ENCODE data around the gene LPIN2. TPM values are rescaled to one million over a fixed set of nuclear protein-coding genes. Genes with fewer than 3 reads are reported as not detected.

The LPIN2 gene
- polyA plus RNA-seq, 4 donors, result 20.0 to 91.5 (median 62.4) TPM

GRCh38 chr18:2979129-2979528 is 33.8 kb downstream of the LPIN2 start:
- Histone ChIP-seq H3K27me3 (ENCODE audit: control insufficient read depth in 3 of 3, insufficient read depth in 3 of 3, low read length in 3 of 3) (no peaks in the 10 kb centered on the region), H3K27ac (ENCODE audit: low read depth in 1 of 3, low read length in 2 of 3) (peak overlapping the region in 2 of 3 donors; percentile 67 to 84), H3K9me3 (ENCODE audit: control insufficient read depth in 2 of 2, insufficient read depth in 1 of 2, low read depth in 1 of 2, low read length in 1 of 2) (no peaks in the 10 kb centered on the region), H3K4me3 (ENCODE audit: low read depth in 1 of 3, low read length in 3 of 3) (peak overlapping the region in 1 of 3 donors; percentile 21), H3K36me3 (ENCODE audit: control insufficient read depth in 3 of 3, insufficient read depth in 2 of 3, low read depth in 1 of 3, low read length in 3 of 3) (peaks cover 0 to 8% (median 0%) of the 10 kb centered on the region in 3 donors), H3K4me1 (ENCODE audit: control insufficient read depth in 3 of 3, insufficient read depth in 2 of 3, low read depth in 1 of 3, low read length in 2 of 3) (peaks cover 14 to 61% (median 22%) of the 10 kb centered on the region in 3 donors)
- WGBS, 3 donors, result 62 to 63% (median 63%) methylated on average over 3 of the region's 3 CpGs
- peak in 1 of 2 donors; percentile 8 for DNase-seq
- no peak for FAIRE-seq

GRCh38 chr18:2978661-2979106 is 34.3 kb downstream of the LPIN2 start:
- no peak for FAIRE-seq
- DNase-seq, result peak in 1 of 2 donors; percentile 6
- Histone ChIP-seq H3K27me3 (ENCODE audit: control insufficient read depth in 3 of 3, insufficient read depth in 3 of 3, low read length in 3 of 3) (no peaks in the 10 kb centered on the region), H3K4me3 (ENCODE audit: low read depth in 1 of 3, low read length in 3 of 3) (peak overlapping the region in 1 of 3 donors; percentile 21), H3K27ac (ENCODE audit: low read depth in 1 of 3, low read length in 2 of 3) (peak overlapping the region; percentile 5 to 84 (median 67)), H3K9me3 (ENCODE audit: control insufficient read depth in 2 of 2, insufficient read depth in 1 of 2, low read depth in 1 of 2, low read length in 1 of 2) (no peaks in the 10 kb centered on the region), H3K36me3 (ENCODE audit: control insufficient read depth in 3 of 3, insufficient read depth in 2 of 3, low read depth in 1 of 3, low read length in 3 of 3) (peaks cover 0 to 8% (median 0%) of the 10 kb centered on the region in 3 donors), H3K4me1 (ENCODE audit: control insufficient read depth in 3 of 3, insufficient read depth in 2 of 3, low read depth in 1 of 3, low read length in 2 of 3) (peaks cover 14 to 56% (median 22%) of the 10 kb centered on the region in 3 donors)
- 35 to 76% (median 61%) methylated on average over 3 of the region's 3 CpGs for WGBS, 3 donors

- Histone ChIP-seq H3K27ac (ENCODE audit: low read depth in 1 of 3, low read length in 2 of 3) (peak overlapping the region; percentile 5 to 67 (median 52)), H3K27me3 (ENCODE audit: control insufficient read depth in 3 of 3, insufficient read depth in 3 of 3, low read length in 3 of 3) (no peaks in the 10 kb centered on the region), H3K4me1 (ENCODE audit: control insufficient read depth in 3 of 3, insufficient read depth in 2 of 3, low read depth in 1 of 3, low read length in 2 of 3) (peaks cover 13 to 55% (median 24%) of the 10 kb centered on the region in 3 donors), H3K4me3 (ENCODE audit: low read depth in 1 of 3, low read length in 3 of 3) (no peak overlapping the region), H3K36me3 (ENCODE audit: control insufficient read depth in 3 of 3, insufficient read depth in 2 of 3, low read depth in 1 of 3, low read length in 3 of 3) (peaks cover 0 to 8% (median 0%) of the 10 kb centered on the region in 3 donors), H3K9me3 (ENCODE audit: control insufficient read depth in 2 of 2, insufficient read depth in 1 of 2, low read depth in 1 of 2, low read length in 1 of 2) (no peaks in the 10 kb centered on the region)
- DNase-seq (peak in 1 of 2 donors; percentile 1), FAIRE-seq (no peak)
- 56 to 70% (median 61%) methylated on average over 3 of the region's 3 CpGs for WGBS, 3 donors
These were observed 34.7 kb downstream of the LPIN2 start for GRCh38 chr18:2978208-2978607.

- WGBS, 3 donors, result 26 to 50% (median 38%) methylated on average over 8 of the region's 8 CpGs
- Histone ChIP-seq H3K4me1 (ENCODE audit: control insufficient read depth in 3 of 3, insufficient read depth in 2 of 3, low read depth in 1 of 3, low read length in 2 of 3) (peaks cover 14 to 59% (median 25%) of the 10 kb centered on the region in 3 donors), H3K27ac (ENCODE audit: low read depth in 1 of 3, low read length in 2 of 3) (peak overlapping the region; percentile 35 to 71 (median 62)), H3K36me3 (ENCODE audit: control insufficient read depth in 3 of 3, insufficient read depth in 2 of 3, low read depth in 1 of 3, low read length in 3 of 3) (peaks cover 0 to 14% (median 0%) of the 10 kb centered on the region in 3 donors), H3K27me3 (ENCODE audit: control insufficient read depth in 3 of 3, insufficient read depth in 3 of 3, low read length in 3 of 3) (no peaks in the 10 kb centered on the region), H3K9me3 (ENCODE audit: control insufficient read depth in 2 of 2, insufficient read depth in 1 of 2, low read depth in 1 of 2, low read length in 1 of 2) (no peaks in the 10 kb centered on the region), H3K4me3 (ENCODE audit: low read depth in 1 of 3, low read length in 3 of 3) (no peak overlapping the region)
- no peak for FAIRE-seq
- DNase-seq, result peak; percentile 79 to 91
These were observed 36.5 kb downstream of the LPIN2 start for GRCh38 chr18:2976218-2977132.

- Histone ChIP-seq H3K4me3 (ENCODE audit: low read depth in 1 of 3, low read length in 3 of 3) (no peak overlapping the region), H3K27me3 (ENCODE audit: control insufficient read depth in 3 of 3, insufficient read depth in 3 of 3, low read length in 3 of 3) (no peaks in the 10 kb centered on the region), H3K4me1 (ENCODE audit: control insufficient read depth in 3 of 3, insufficient read depth in 2 of 3, low read depth in 1 of 3, low read length in 2 of 3) (peaks cover 21 to 63% (median 29%) of the 10 kb centered on the region in 3 donors), H3K27ac (ENCODE audit: low read depth in 1 of 3, low read length in 2 of 3) (no peak overlapping the region), H3K36me3 (ENCODE audit: control insufficient read depth in 3 of 3, insufficient read depth in 2 of 3, low read depth in 1 of 3, low read length in 3 of 3) (peaks cover 0 to 18% (median 0%) of the 10 kb centered on the region in 3 donors), H3K9me3 (ENCODE audit: control insufficient read depth in 2 of 2, insufficient read depth in 1 of 2, low read depth in 1 of 2, low read length in 1 of 2) (no peaks in the 10 kb centered on the region)
- no peak for FAIRE-seq
- no peak for DNase-seq
- WGBS, 3 donors, result 93 to 94% (median 93%) methylated on average over 3 of the region's 3 CpGs
These were observed 38.2 kb downstream of the LPIN2 start for GRCh38 chr18:2974731-2975130.

- Histone ChIP-seq H3K4me3 (ENCODE audit: low read depth in 1 of 3, low read length in 3 of 3) (no peak overlapping the region), H3K4me1 (ENCODE audit: control insufficient read depth in 3 of 3, insufficient read depth in 2 of 3, low read depth in 1 of 3, low read length in 2 of 3) (peaks cover 33 to 59% (median 39%) of the 10 kb centered on the region in 3 donors), H3K27me3 (ENCODE audit: control insufficient read depth in 3 of 3, insufficient read depth in 3 of 3, low read length in 3 of 3) (no peaks in the 10 kb centered on the region), H3K27ac (ENCODE audit: low read depth in 1 of 3, low read length in 2 of 3) (peak overlapping the region in 2 of 3 donors; percentile 77 to 79), H3K9me3 (ENCODE audit: control insufficient read depth in 2 of 2, insufficient read depth in 1 of 2, low read depth in 1 of 2, low read length in 1 of 2) (no peaks in the 10 kb centered on the region), H3K36me3 (ENCODE audit: control insufficient read depth in 3 of 3, insufficient read depth in 2 of 3, low read depth in 1 of 3, low read length in 3 of 3) (peaks cover 0 to 14% (median 6%) of the 10 kb centered on the region in 3 donors)
- WGBS, 3 donors, result 70 to 89% (median 72%) methylated on average over 17 to 18 of the region's 18 CpGs
- FAIRE-seq, result no peak
- DNase-seq, result peak; percentile 21 to 51
These were observed 41.0 kb downstream of the LPIN2 start for GRCh38 chr18:2971741-2972552.

- peaks cover 0 to 12% (median 6%) of the 10 kb centered on the region in 3 donors for H3K36me3 ChIP-seq (ENCODE audit: control insufficient read depth in 3 of 3, insufficient read depth in 2 of 3, low read depth in 1 of 3, low read length in 3 of 3)
- H3K27ac ChIP-seq (ENCODE audit: low read depth in 1 of 3, low read length in 2 of 3), result peak overlapping the region in 2 of 3 donors; percentile 73 to 79
- H3K9me3 ChIP-seq (ENCODE audit: control insufficient read depth in 2 of 2, insufficient read depth in 1 of 2, low read depth in 1 of 2, low read length in 1 of 2), result no peaks in the 10 kb centered on the region
- no peak overlapping the region for H3K4me3 ChIP-seq (ENCODE audit: low read depth in 1 of 3, low read length in 3 of 3)
- no peaks in the 10 kb centered on the region for H3K27me3 ChIP-seq (ENCODE audit: control insufficient read depth in 3 of 3, insufficient read depth in 3 of 3, low read length in 3 of 3)
- WGBS, 3 donors, result 53 to 77% (median 61%) methylated on average over 11 of the region's 11 CpGs
- FAIRE-seq (no peak), DNase-seq (no peak)
- H3K4me1 ChIP-seq (ENCODE audit: control insufficient read depth in 3 of 3, insufficient read depth in 2 of 3, low read depth in 1 of 3, low read length in 2 of 3), result peaks cover 37 to 59% (median 46%) of the 10 kb centered on the region in 3 donors
These were observed 41.9 kb downstream of the LPIN2 start for GRCh38 chr18:2970772-2971659.
